SKM-1 treated with dmso at 0.1 percent for 144 hours (cell line): ENCODE results near the gene SLC4A4.
"Not testable (repeated sequence)": the region's sequence is repeated elsewhere in the genome, so short reads cannot be mapped to it uniquely, and the experiment has no call there.

Experiments
- DNase-seq: peaks from one replicate; lab custom pipeline; 2025; ENCODE audit not compliant: unreplicated experiment; lab: John Stamatoyannopoulos, UW

The SLC4A4 gene

GRCh38 chr4:71406459-71406963, 67.7 kb downstream of the SLC4A4 start:
- DNase-seq = no peak

GRCh38 chr4:71408961-71409360, 70.1 kb downstream of the SLC4A4 start:
- DNase-seq = not testable (repeated sequence)

GRCh38 chr4:71411981-71412380, 73.2 kb downstream of the SLC4A4 start:
- DNase-seq = no peak

- no peak for DNase-seq
These were observed 76.7 kb downstream of the SLC4A4 start for GRCh38 chr4:71415491-71415890.

GRCh38 chr4:71417150-71417549, 78.3 kb downstream of the SLC4A4 start:
- no peak for DNase-seq

- DNase-seq = no peak
These were observed 87.7 kb downstream of the SLC4A4 start for GRCh38 chr4:71426381-71427042.

GRCh38 chr4:71429106-71429505, 90.3 kb downstream of the SLC4A4 start:
- DNase-seq = no peak

GRCh38 chr4:71429962-71430361, 91.1 kb downstream of the SLC4A4 start:
- no peak for DNase-seq

- DNase-seq = no peak
These were observed 91.8 kb downstream of the SLC4A4 start for GRCh38 chr4:71430609-71431008.

- DNase-seq = no peak
These were observed 101.8 kb downstream of the SLC4A4 start for GRCh38 chr4:71440612-71441011.

GRCh38 chr4:71441186-71442169, 102.7 kb downstream of the SLC4A4 start:
- no peak for DNase-seq

GRCh38 chr4:71442336-71442735, 103.5 kb downstream of the SLC4A4 start:
- no peak for DNase-seq

GRCh38 chr4:71444395-71444794, 105.6 kb downstream of the SLC4A4 start:
- no peak for DNase-seq

GRCh38 chr4:71445811-71446210, 107.0 kb downstream of the SLC4A4 start:
- DNase-seq = no peak

- DNase-seq = no peak
These were observed 107.8 kb downstream of the SLC4A4 start for GRCh38 chr4:71446479-71447081.

- no peak for DNase-seq
These were observed 110.2 kb downstream of the SLC4A4 start for GRCh38 chr4:71449040-71449439.

- no peak for DNase-seq
These were observed 111.1 kb downstream of the SLC4A4 start for GRCh38 chr4:71449878-71450277.

- DNase-seq = no peak
These were observed 114.7 kb downstream of the SLC4A4 start for GRCh38 chr4:71453531-71453930.

GRCh38 chr4:71456841-71457240, 118.0 kb downstream of the SLC4A4 start:
- no peak for DNase-seq

GRCh38 chr4:71460371-71460770, 121.6 kb downstream of the SLC4A4 start:
- DNase-seq = no peak

- no peak for DNase-seq
These were observed 122.6 kb downstream of the SLC4A4 start for GRCh38 chr4:71461422-71461821.

GRCh38 chr4:71466775-71467174, 128.0 kb downstream of the SLC4A4 start:
- no peak for DNase-seq
